GM12875 (cell line): Measurements from ENCODE around the gene DYRK1A.

Experiments used
- H3K4me3 ChIP-seq: one replicate; pipeline ENCODE4 v1.5.1; 2011; ENCODE audit warnings: low read depth, low read length, control low read depth
- TF ChIP-seq, protein P1 (sequence below): IDR thresholded peaks from 2 replicates; pipeline ENCODE4 v1.5.1; 2011; ENCODE audit warnings: low read depth, mild to moderate bottlenecking, control low read depth, inconsistent platforms, low read length, moderate library complexity, borderline replicate concordance; ENCODE audit not compliant: insufficient read depth

Gene DYRK1A

GRCh38 chr21:37416914-37417313 lies 50.3 kb downstream of the DYRK1A start:
- TF ChIP-seq, protein P1, sequence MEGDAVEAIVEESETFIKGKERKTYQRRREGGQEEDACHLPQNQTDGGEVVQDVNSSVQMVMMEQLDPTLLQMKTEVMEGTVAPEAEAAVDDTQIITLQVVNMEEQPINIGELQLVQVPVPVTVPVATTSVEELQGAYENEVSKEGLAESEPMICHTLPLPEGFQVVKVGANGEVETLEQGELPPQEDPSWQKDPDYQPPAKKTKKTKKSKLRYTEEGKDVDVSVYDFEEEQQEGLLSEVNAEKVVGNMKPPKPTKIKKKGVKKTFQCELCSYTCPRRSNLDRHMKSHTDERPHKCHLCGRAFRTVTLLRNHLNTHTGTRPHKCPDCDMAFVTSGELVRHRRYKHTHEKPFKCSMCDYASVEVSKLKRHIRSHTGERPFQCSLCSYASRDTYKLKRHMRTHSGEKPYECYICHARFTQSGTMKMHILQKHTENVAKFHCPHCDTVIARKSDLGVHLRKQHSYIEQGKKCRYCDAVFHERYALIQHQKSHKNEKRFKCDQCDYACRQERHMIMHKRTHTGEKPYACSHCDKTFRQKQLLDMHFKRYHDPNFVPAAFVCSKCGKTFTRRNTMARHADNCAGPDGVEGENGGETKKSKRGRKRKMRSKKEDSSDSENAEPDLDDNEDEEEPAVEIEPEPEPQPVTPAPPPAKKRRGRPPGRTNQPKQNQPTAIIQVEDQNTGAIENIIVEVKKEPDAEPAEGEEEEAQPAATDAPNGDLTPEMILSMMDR = no peak

DNA sequence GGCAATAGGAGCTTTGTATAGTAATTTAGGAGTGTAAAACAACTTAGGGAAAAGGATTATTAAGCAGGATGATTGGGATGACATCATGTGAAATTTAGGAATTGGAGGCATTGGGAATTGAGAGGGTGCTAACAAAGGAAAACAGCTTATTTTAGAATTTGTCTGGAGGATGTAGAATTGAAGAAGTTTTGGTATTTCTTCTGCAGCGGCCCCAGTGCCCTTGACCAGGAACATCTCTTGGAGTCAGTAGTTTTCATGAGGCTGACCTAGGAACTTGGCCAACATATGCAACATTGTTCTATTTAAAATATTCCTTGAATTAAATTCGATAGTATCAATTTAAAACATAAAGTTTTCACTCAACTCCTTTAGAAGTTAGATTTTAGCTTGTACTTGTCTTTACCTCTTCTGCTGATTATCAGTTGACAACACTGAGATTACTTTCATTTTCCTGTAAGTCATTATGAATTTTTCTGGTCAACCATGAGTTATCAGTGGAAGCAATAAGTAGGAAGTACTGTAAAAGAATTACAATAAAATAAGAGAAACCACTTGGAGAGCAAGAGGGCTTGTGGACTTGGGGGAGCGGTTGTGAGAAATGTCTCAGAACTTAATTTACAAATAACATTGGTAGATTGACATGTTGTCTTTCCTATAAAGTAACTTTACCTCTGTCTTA lies 52.8 kb downstream of the DYRK1A start:
- H3K4me3 ChIP-seq = no peak overlapping the region
- TF ChIP-seq, protein P1 = no peak

More at GRCh38 chr21:37416914-37417313, 50.3 kb downstream of the DYRK1A start:
- H3K4me3 ChIP-seq = no peak overlapping the region

- TF ChIP-seq, protein P1 = no peak
- no peak overlapping the region for H3K4me3 ChIP-seq
Observed at GRCh38 chr21:37421306-37421705, 54.7 kb downstream of the DYRK1A start.

- H3K4me3 ChIP-seq = no peak overlapping the region
- TF ChIP-seq, protein P1 = no peak
Observed at GRCh38 chr21:37422382-37422781, 55.8 kb downstream of the DYRK1A start.

- TF ChIP-seq, protein P1 = no peak
Observed at GRCh38 chr21:37423103-37423502, 56.5 kb downstream of the DYRK1A start.

GRCh38 chr21:37424396-37424795 lies 57.8 kb downstream of the DYRK1A start:
- TF ChIP-seq, protein P1 = no peak
- no peak overlapping the region for H3K4me3 ChIP-seq

More at GRCh38 chr21:37423103-37423502, 56.5 kb downstream of the DYRK1A start:
- no peak overlapping the region for H3K4me3 ChIP-seq

GRCh38 chr21:37425001-37425400 lies 58.4 kb downstream of the DYRK1A start:
- H3K4me3 ChIP-seq = no peak overlapping the region
- TF ChIP-seq, protein P1 = no peak
